Kidney (tissue), 14 donors: ENCODE measurements around the gene LIX1. TPM values are rescaled to one million over a fixed set of nuclear protein-coding genes. Genes with fewer than 3 reads are reported as not detected.
A peak's percentile ranks its signal among the peaks of the same experiment; 100 is the strongest.

Experiments used
- DNase-seq, 5 donors: peaks; one replicate each; pipeline ENCODE4 v3.0.0-alpha.2; 2013 to 2020
- FAIRE-seq: peaks from 2 replicates; lab custom pipeline; 2012; peaks lifted over from hg19 to GRCh38; lab: Jason Lieb, UNC
- H3K27ac ChIP-seq, 2 donors: one replicate each; pipeline ENCODE4 v1.7.0; 2013; ENCODE audit warnings: low read depth in 2 of 2, low read length in 2 of 2, inconsistent platforms in 1 of 2
- H3K27me3 ChIP-seq: one replicate; pipeline ENCODE4 v1.7.1; 2013; ENCODE audit warnings: low read length, inconsistent platforms; ENCODE audit not compliant: control insufficient read depth, insufficient read depth
- H3K36me3 ChIP-seq, 3 donors: one replicate each; pipeline versions ENCODE4 v1.7.0 to v1.7.1; 2013; ENCODE audit warnings: low read length in 3 of 3, control low read depth in 1 of 3, inconsistent platforms in 1 of 3; ENCODE audit not compliant: insufficient read depth in 3 of 3, control insufficient read depth in 2 of 3
- H3K4me1 ChIP-seq, 3 donors: one replicate each; pipeline versions ENCODE4 v1.7.0 to v1.7.1; 2013; ENCODE audit warnings: low read length in 3 of 3, inconsistent platforms in 1 of 3, low read depth in 1 of 3; ENCODE audit not compliant: control insufficient read depth in 2 of 3, insufficient read depth in 2 of 3
- H3K4me3 ChIP-seq, 3 donors: one replicate each; pipeline versions ENCODE4 v1.7.0 to v1.8.1; 2013; ENCODE audit warnings: low read length in 3 of 3, control low read depth in 1 of 3, inconsistent platforms in 1 of 3
- H3K9ac ChIP-seq, 3 donors: one replicate each; pipeline versions ENCODE4 v1.7.0 to v1.7.1; 2013; ENCODE audit warnings: low read length in 3 of 3, control low read depth in 1 of 3, inconsistent platforms in 1 of 3
- H3K9me3 ChIP-seq, 3 donors: one replicate each; pipeline versions ENCODE4 v1.7.0 to v1.7.1; 2013; ENCODE audit warnings: low read length in 3 of 3, control low read depth in 1 of 3, inconsistent platforms in 1 of 3; ENCODE audit not compliant: control insufficient read depth in 2 of 3, insufficient read depth in 1 of 3
- CTCF ChIP-seq: IDR thresholded peaks from 3 replicates; pipeline ENCODE4 v1.5.1; 2012; ENCODE audit warnings: mild to moderate bottlenecking, moderate library complexity, borderline replicate concordance; ENCODE audit not compliant: insufficient read depth; ENCODE audit errors: extremely low read depth
- intact Hi-C: fragments of 100-400 bp; cut with DNase I; formaldehyde crosslinking; loops from one replicate; pipeline ENCODE4 v1.11.1; 2022
- polyA plus RNA-seq: library from polyadenylated mRNA; stranded (reverse); fragments of 350-450 nt; fragmentation: Illumina TruSeq; extraction: RNeasy Lipid Tissue Mini Kit (QIAGEN cat#74804); gene quantifications from one replicate; pipeline ENCODE4 v1.2.3, GENCODE V29; 2014; ENCODE audit warnings: low read depth, low replicate concordance; ENCODE audit not compliant: insufficient read depth
- total RNA-seq: library from RNA; stranded (reverse); fragmentation: NEBNext Ultra II Directional; extraction: Animal tissue kit (Norgen Biotek cat#: 25700); gene quantifications from one replicate; pipeline ENCODE4 v1.2.1, GENCODE V29; 2021
- donor health status: control.
- donor health status: control.
- donor health status: control.
- donor health status: control.
- donor health status: control.
- donor health status: DM: yes; HTN: yes; CAD: no.
- donor health status: Normal renal cell carcinoma (clear cell type).

The LIX1 gene
- total and polyA plus RNA-seq, 2 donors from 2014 or later, result 0.65 to 33.4 TPM

GRCh38 chr5:97105501-97106215 is 36.8 kb downstream of the LIX1 start:
- H3K27me3 ChIP-seq, result no peaks in the 10 kb centered on the region
- no peak overlapping the region for H3K4me3 ChIP-seq
- no peak overlapping the region for H3K27ac ChIP-seq
- no peaks in the 10 kb centered on the region for H3K4me1 ChIP-seq
- DNase-seq, result no peak
- no peaks in the 10 kb centered on the region for H3K9me3 ChIP-seq
- no peak overlapping the region for H3K9ac ChIP-seq
- H3K36me3 ChIP-seq, result no peaks in the 10 kb centered on the region
- no peak for TF ChIP-seq CTCF
- FAIRE-seq, result no peak
- intact Hi-C loops, result no loop called here

- H3K4me1 ChIP-seq, result no peaks in the 10 kb centered on the region
- no peaks in the 10 kb centered on the region for H3K9me3 ChIP-seq
- intact Hi-C loops, result no loop called here
- no peak for TF ChIP-seq CTCF
- no peak overlapping the region for H3K9ac ChIP-seq
- H3K27ac ChIP-seq, result no peak overlapping the region
- FAIRE-seq (no peak), DNase-seq (peak in 4 of 5 donors; percentile 50 to 64 (median 56))
- H3K4me3 ChIP-seq, result no peak overlapping the region
- H3K27me3 ChIP-seq, result no peaks in the 10 kb centered on the region
- H3K36me3 ChIP-seq, result no peaks in the 10 kb centered on the region
These were observed 40.4 kb downstream of the LIX1 start for GRCh38 chr5:97102010-97102470.

- no peak for TF ChIP-seq CTCF
- intact Hi-C loops, result no loop called here
These were observed 41.1 kb downstream of the LIX1 start for GRCh38 chr5:97101189-97101910.

More at GRCh38 chr5:97101189-97101910, 41.1 kb downstream of the LIX1 start:
- Histone ChIP-seq H3K4me1 (no peaks in the 10 kb centered on the region), H3K27ac (no peak overlapping the region), H3K9me3 (no peaks in the 10 kb centered on the region), H3K36me3 (no peaks in the 10 kb centered on the region), H3K9ac (no peak overlapping the region), H3K27me3 (no peaks in the 10 kb centered on the region), H3K4me3 (no peak overlapping the region)
- DNase-seq (no peak), FAIRE-seq (no peak)
